Measurements from ENCODE around the gene PBX3. TPM values are rescaled to one million over a fixed set of nuclear protein-coding genes. Genes with fewer than 3 reads are reported as not detected.

Gene PBX3
- total and polyA plus RNA-seq, 4 donors = 7.3 to 18.9 (median 11.1) TPM

DNA sequence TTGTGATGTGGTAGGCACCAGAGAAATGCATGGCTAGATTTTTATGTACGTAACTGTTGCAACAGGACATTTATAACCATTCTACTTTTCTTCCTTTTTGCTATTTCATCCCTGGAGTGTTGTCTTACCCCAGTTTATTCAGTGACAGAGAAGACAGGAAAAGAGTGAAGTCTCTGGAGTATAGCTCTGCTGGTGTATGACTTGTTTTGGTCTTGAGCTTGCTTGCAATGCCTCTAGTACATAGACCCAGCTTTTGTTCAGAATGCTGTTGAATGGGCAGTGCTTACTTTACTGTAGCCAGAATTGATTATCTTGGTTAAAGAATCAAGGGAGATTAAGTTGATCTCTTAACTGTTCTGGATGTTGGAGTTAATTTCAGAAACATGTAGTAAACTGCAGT lies 94.3 kb downstream of the PBX3 start:
- Histone ChIP-seq H3K27ac (ENCODE audit: low read depth in 1 of 2, low read length in 2 of 2) (no peak overlapping the region), H3K4me1 (ENCODE audit: control insufficient read depth in 4 of 4, insufficient read depth in 4 of 4, low read length in 3 of 4) (peaks cover 0 to 1% (median 0%) of the 10 kb centered on the region in 4 donors), H3K36me3 (ENCODE audit: control insufficient read depth in 4 of 4, insufficient read depth in 3 of 4, low read depth in 1 of 4, low read length in 3 of 4) (no peaks in the 10 kb centered on the region), H3K4me3 (ENCODE audit: low read depth in 1 of 3, low read length in 3 of 3) (no peak overlapping the region), H3K9me3 (ENCODE audit: control insufficient read depth in 4 of 4, low read length in 3 of 4) (no peaks in the 10 kb centered on the region), H3K27me3 (ENCODE audit: control insufficient read depth in 4 of 4, insufficient read depth in 4 of 4, low read length in 3 of 4) (no peaks in the 10 kb centered on the region), H3K9ac (ENCODE audit: low read depth in 1 of 2, low read length in 2 of 2) (no peak overlapping the region)
- WGBS = 94% methylated on average over 1 of the region's 1 CpG
- no peak for DNase-seq (ENCODE audit: low spot score)
- TF ChIP-seq RXRA (IDR thresholded peaks at IDR 0.05) (no peak), HNF4A (conservative IDR thresholded peaks at IDR 0.05) (no peak), EGR1 (IDR thresholded peaks at IDR 0.05; ENCODE audit: low read depth in 2 of 2) (no peak), JUND (IDR thresholded peaks at IDR 0.05) (no peak), FOXA1 (IDR thresholded peaks at IDR 0.05) (no peak), GABPA (IDR thresholded peaks at IDR 0.05 in 1 of 2, conservative IDR thresholded peaks at IDR 0.05 in 1 of 2) (no peak), TAF1 (conservative IDR thresholded peaks at IDR 0.05) (no peak), FOXA2 (IDR thresholded peaks at IDR 0.05) (no peak)
- TF ChIP-seq, protein P1, sequence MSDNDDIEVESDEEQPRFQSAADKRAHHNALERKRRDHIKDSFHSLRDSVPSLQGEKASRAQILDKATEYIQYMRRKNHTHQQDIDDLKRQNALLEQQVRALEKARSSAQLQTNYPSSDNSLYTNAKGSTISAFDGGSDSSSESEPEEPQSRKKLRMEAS (IDR thresholded peaks at IDR 0.05) = no peak
- TF ChIP-seq, protein P2, sequence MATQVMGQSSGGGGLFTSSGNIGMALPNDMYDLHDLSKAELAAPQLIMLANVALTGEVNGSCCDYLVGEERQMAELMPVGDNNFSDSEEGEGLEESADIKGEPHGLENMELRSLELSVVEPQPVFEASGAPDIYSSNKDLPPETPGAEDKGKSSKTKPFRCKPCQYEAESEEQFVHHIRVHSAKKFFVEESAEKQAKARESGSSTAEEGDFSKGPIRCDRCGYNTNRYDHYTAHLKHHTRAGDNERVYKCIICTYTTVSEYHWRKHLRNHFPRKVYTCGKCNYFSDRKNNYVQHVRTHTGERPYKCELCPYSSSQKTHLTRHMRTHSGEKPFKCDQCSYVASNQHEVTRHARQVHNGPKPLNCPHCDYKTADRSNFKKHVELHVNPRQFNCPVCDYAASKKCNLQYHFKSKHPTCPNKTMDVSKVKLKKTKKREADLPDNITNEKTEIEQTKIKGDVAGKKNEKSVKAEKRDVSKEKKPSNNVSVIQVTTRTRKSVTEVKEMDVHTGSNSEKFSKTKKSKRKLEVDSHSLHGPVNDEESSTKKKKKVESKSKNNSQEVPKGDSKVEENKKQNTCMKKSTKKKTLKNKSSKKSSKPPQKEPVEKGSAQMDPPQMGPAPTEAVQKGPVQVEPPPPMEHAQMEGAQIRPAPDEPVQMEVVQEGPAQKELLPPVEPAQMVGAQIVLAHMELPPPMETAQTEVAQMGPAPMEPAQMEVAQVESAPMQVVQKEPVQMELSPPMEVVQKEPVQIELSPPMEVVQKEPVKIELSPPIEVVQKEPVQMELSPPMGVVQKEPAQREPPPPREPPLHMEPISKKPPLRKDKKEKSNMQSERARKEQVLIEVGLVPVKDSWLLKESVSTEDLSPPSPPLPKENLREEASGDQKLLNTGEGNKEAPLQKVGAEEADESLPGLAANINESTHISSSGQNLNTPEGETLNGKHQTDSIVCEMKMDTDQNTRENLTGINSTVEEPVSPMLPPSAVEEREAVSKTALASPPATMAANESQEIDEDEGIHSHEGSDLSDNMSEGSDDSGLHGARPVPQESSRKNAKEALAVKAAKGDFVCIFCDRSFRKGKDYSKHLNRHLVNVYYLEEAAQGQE (IDR thresholded peaks at IDR 0.05) = no peak

DNA sequence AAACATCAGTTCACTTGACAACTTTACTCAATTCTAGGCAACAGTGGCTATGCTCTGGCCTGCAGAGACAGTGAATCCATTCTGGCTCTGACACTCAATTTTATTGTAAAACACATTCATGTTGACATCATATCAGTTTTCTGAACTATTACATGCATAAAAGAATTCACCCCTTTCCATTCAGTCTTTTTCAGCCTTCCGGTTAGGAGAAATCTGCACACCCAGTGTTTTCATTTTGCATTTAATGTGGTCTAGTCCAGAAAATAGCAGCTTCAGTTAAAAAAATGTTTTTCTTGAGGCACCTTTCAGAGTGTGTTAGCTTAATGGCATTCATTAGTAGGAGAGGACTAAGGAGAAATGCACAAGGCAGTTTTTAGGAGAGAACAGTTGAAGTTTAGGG lies 95.1 kb downstream of the PBX3 start:
- no peaks in the 10 kb centered on the region for H3K27me3 ChIP-seq (ENCODE audit: control insufficient read depth in 4 of 4, insufficient read depth in 4 of 4, low read length in 3 of 4)
- no peaks in the 10 kb centered on the region for H3K36me3 ChIP-seq (ENCODE audit: control insufficient read depth in 4 of 4, insufficient read depth in 3 of 4, low read depth in 1 of 4, low read length in 3 of 4)
- no peak overlapping the region for H3K27ac ChIP-seq (ENCODE audit: low read depth in 1 of 2, low read length in 2 of 2)
- no peaks in the 10 kb centered on the region for H3K9me3 ChIP-seq (ENCODE audit: control insufficient read depth in 4 of 4, low read length in 3 of 4)
- no peak for TF ChIP-seq RXRA (IDR thresholded peaks at IDR 0.05)
- no peak for TF ChIP-seq TAF1 (conservative IDR thresholded peaks at IDR 0.05)
- TF ChIP-seq SP1 (IDR thresholded peaks at IDR 0.05) = no peak
- TF ChIP-seq, protein P3, sequence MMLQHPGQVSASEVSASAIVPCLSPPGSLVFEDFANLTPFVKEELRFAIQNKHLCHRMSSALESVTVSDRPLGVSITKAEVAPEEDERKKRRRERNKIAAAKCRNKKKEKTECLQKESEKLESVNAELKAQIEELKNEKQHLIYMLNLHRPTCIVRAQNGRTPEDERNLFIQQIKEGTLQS (IDR thresholded peaks at IDR 0.05) = no peak
- TF ChIP-seq, protein P2 (IDR thresholded peaks at IDR 0.05) = no peak
- no peak for TF ChIP-seq GABPA (IDR thresholded peaks at IDR 0.05 in 1 of 2, conservative IDR thresholded peaks at IDR 0.05 in 1 of 2)
- H3K4me1 ChIP-seq (ENCODE audit: control insufficient read depth in 4 of 4, insufficient read depth in 4 of 4, low read length in 3 of 4) = peaks cover 0 to 1% (median 0%) of the 10 kb centered on the region in 4 donors
- 96% methylated on average over 1 of the region's 1 CpG for WGBS
- H3K4me3 ChIP-seq (ENCODE audit: low read depth in 1 of 3, low read length in 3 of 3) = no peak overlapping the region
- no peak for DNase-seq (ENCODE audit: low spot score)
- no peak overlapping the region for H3K9ac ChIP-seq (ENCODE audit: low read depth in 1 of 2, low read length in 2 of 2)
